GM12878 (cell line): ENCODE measurements around the gene LGALS3BP. TPM values are rescaled to one million over a fixed set of nuclear protein-coding genes. Genes with fewer than 3 reads are reported as not detected.

Source experiments
- ATAC-seq: fragments of 200-7000 bp; cut with Tn5 transposase; 3 replicates; pipeline ENCODE4 v1.9.1; 2020; ENCODE audit warnings: mild to moderate bottlenecking, moderate library complexity
- BruUV-seq: library from RNA; stranded (reverse); fragments of 400-500 nt; replicated peaks from 2 replicates; lab custom pipeline; 2021; lab: Mats Ljungman, UMichigan
- CTCF ChIA-PET: fragments of 300-600 bp; sonication (Branson Sonifier 250); formaldehyde crosslinking; extraction: SDS; loops from one replicate; lab custom pipeline; 2021; ENCODE audit warnings: inconsistent platforms; lab: Yijun Ruan, JAX
- POLR2A ChIA-PET: fragments of 350-600 bp; formaldehyde crosslinking; extraction: SDS; loops from one replicate; lab custom pipeline; 2021; ENCODE audit warnings: inconsistent platforms; lab: Charles Lee
- RAD21 ChIA-PET: fragments of 300-600 bp; sonication (Branson Sonifier 250); formaldehyde crosslinking; loops from one replicate; lab custom pipeline; 2023; ENCODE audit warnings: antibody characterized with exemption; ENCODE audit not compliant: unreplicated experiment; lab: Charles Lee
- SMC1A ChIA-PET: fragments of 300-600 bp; sonication (Branson Sonifier 250); formaldehyde crosslinking; loops from one replicate; lab custom pipeline; 2023; ENCODE audit not compliant: unreplicated experiment, uncharacterized antibody; lab: Charles Lee
- DNase-seq: peaks from one replicate; pipeline ENCODE4 v3.0.0-alpha.2; 2011; ENCODE audit warnings: low read depth, low spot score
- FAIRE-seq: peaks from 3 replicates; lab custom pipeline; 2011; peaks lifted over from hg19 to GRCh38; lab: Jason Lieb, UNC
- H2AFZ ChIP-seq: 2 replicates; pipeline ENCODE4 v1.6.0; 2011; ENCODE audit warnings: low read depth, low read length, control low read depth; ENCODE audit not compliant: control insufficient read depth
- H3K27ac ChIP-seq: 2 replicates; pipeline ENCODE4 v1.5.1; 2011; ENCODE audit warnings: control low read depth; ENCODE audit not compliant: control insufficient read depth, insufficient read depth
- H3K27me3 ChIP-seq, 2 experiments: replicated peaks in 1 of 2; 2 replicates each; pipeline versions ENCODE4 v1.6.0 to v1.6.1; 2011; ENCODE audit warnings: low read length in 1 of 2; ENCODE audit not compliant: control insufficient read depth in 2 of 2, insufficient read depth in 2 of 2
- H3K36me3 ChIP-seq, 2 experiments: 2 replicates each; pipeline ENCODE4 v1.5.1; 2011; ENCODE audit warnings: low read length in 1 of 2; ENCODE audit not compliant: control insufficient read depth in 2 of 2, insufficient read depth in 2 of 2
- H3K4me1 ChIP-seq: 2 replicates; pipeline ENCODE4 v1.6.1; 2011; ENCODE audit warnings: mild to moderate bottlenecking, low read length, moderate library complexity, mixed read lengths; ENCODE audit not compliant: control insufficient read depth, insufficient read depth
- H3K4me2 ChIP-seq: 2 replicates; pipeline ENCODE4 v1.6.0; 2011; ENCODE audit warnings: control low read depth; ENCODE audit not compliant: control insufficient read depth, insufficient read depth
- H3K4me3 ChIP-seq: fragments of 200-600 bp; sonication (generic); 2 replicates; pipeline ENCODE4 v1.5.1; 2016
- H3K79me2 ChIP-seq: 2 replicates; pipeline ENCODE4 v1.6.0; 2011; ENCODE audit warnings: low read length; ENCODE audit not compliant: control insufficient read depth, insufficient read depth
- H3K9ac ChIP-seq: 2 replicates; pipeline ENCODE4 v1.8.0; 2011; ENCODE audit warnings: low read length, control low read depth, mixed read lengths; ENCODE audit not compliant: control insufficient read depth, insufficient read depth
- H3K9me3 ChIP-seq: replicated peaks from 3 replicates; pipeline ENCODE4 v1.5.1; 2011; ENCODE audit warnings: mild to moderate bottlenecking, low read length; ENCODE audit not compliant: control insufficient read depth, insufficient read depth
- H4K20me1 ChIP-seq: 2 replicates; pipeline ENCODE4 v1.6.0; 2011; ENCODE audit not compliant: control insufficient read depth, insufficient read depth
- FOXM1 ChIP-seq: IDR thresholded peaks from 2 replicates; pipeline ENCODE4 v1.6.1; 2012; ENCODE audit warnings: low read depth, mild to moderate bottlenecking, inconsistent platforms, low read length, moderate library complexity
- LARP7 ChIP-seq: fragments of 450-650 bp; IDR thresholded peaks from 2 replicates; pipeline ENCODE4 v1.6.1; 2017; ENCODE audit warnings: mild to moderate bottlenecking
- NR2F1 ChIP-seq: fragments of 450-650 bp; conservative IDR thresholded peaks from 2 replicates; pipeline ENCODE4 v1.6.1; 2017; ENCODE audit warnings: mild to moderate bottlenecking
- PAX5 ChIP-seq: IDR thresholded peaks from 2 replicates; pipeline ENCODE4 v1.6.1; 2011; ENCODE audit warnings: low read depth, low read length, borderline replicate concordance
- POLR2AphosphoS5 ChIP-seq: IDR thresholded peaks from 2 replicates; pipeline ENCODE4 v1.6.1; 2011; ENCODE audit warnings: mild to moderate bottlenecking, low read length, inconsistent platforms
- WGBS: methylation state at CpG from one replicate; pipeline ENCODE4 v1.1.6; 2016; ENCODE audit warnings: low lambda C conversion rate; ENCODE audit not compliant: insufficient replicate concordance, insufficient coverage; ENCODE audit errors: missing lambda C conversion rate; 5-methylcytosine and 5-hydroxymethylcytosine counted together
- in situ Hi-C: fragments of 300-500 bp; cut with MboI; formaldehyde crosslinking; loops from 9 replicates; pipeline ENCODE4 v1.14.3; 2018; ENCODE audit warnings: mixed read lengths
- intact Hi-C: fragments of 100-400 bp; cut with micrococcal nuclease; formaldehyde crosslinking; loops from one replicate; pipeline ENCODE4 v1.14.2; 2022; ENCODE audit not compliant: unreplicated experiment
- polyA plus RNA-seq, 11 experiments: library from polyadenylated mRNA; depleted of rRNA in 4 of 11; unstranded in 6 of 11; stranded (reverse) in 5 of 11; fragments of >200 nt; fragmentation: Nextera tagmentation in 4 of 11; fragmentation: Illumina TruSeq in 1 of 11; extraction: Ambion mirVana in 4 of 11; extraction: Trizol in 1 of 11; gene quantifications; 1 replicate in 1 of 11; 2 replicates in 10 of 11; pipeline versions ENCODE4 v1.2.1 to v1.2.3, GENCODE V29; 2011 to 2016; ENCODE audit warnings: inconsistent platforms in 2 of 11, missing spikeins in 2 of 11, low read depth in 1 of 11
- total RNA-seq, 4 experiments: library from RNA; depleted of rRNA in 3 of 4; stranded (reverse); fragments of >200 nt in 3 of 4; fragmentation: Illumina TruSeq in 1 of 4; extraction: Trizol in 1 of 4; gene quantifications; 2 replicates each; pipeline versions ENCODE4 v1.2.1 to v1.2.3, GENCODE V29; 2013 to 2021
- TF ChIP-seq, protein P1 (sequence below): fragments of 450-650 bp; IDR thresholded peaks from 2 replicates; pipeline ENCODE4 v1.6.1; 2017; ENCODE audit warnings: antibody characterized with exemption, mild to moderate bottlenecking, moderate library complexity
- TF ChIP-seq, protein P2 (sequence below): fragments of 450-650 bp; IDR thresholded peaks from 2 replicates; pipeline ENCODE4 v1.6.1; 2017; ENCODE audit warnings: mild to moderate bottlenecking, low read depth, inconsistent platforms; ENCODE audit not compliant: poor library complexity, severe bottlenecking
- TF ChIP-seq, protein P3 (sequence below): IDR thresholded peaks from 2 replicates; pipeline ENCODE4 v1.6.1; 2011; ENCODE audit warnings: borderline replicate concordance, low read depth, mild to moderate bottlenecking, moderate library complexity, low read length; ENCODE audit not compliant: insufficient read depth, poor library complexity, severe bottlenecking
- TF ChIP-seq, protein P4 (sequence below): IDR thresholded peaks from 2 replicates; pipeline ENCODE4 v1.6.1; 2012; ENCODE audit warnings: mild to moderate bottlenecking, low read depth, low read length
- TF ChIP-seq, protein P5 (sequence below): fragments of 450-650 bp; IDR thresholded peaks from 2 replicates; pipeline ENCODE4 v1.6.1; 2016; ENCODE audit warnings: mild to moderate bottlenecking

Gene LGALS3BP
- total and polyA plus RNA-seq, 10 of the 15 experiments (the other 5 are each of a cell fraction or from before 2014, with no cell fraction given) = 0.52 to 5.2 (median 1.9) TPM

DNA sequence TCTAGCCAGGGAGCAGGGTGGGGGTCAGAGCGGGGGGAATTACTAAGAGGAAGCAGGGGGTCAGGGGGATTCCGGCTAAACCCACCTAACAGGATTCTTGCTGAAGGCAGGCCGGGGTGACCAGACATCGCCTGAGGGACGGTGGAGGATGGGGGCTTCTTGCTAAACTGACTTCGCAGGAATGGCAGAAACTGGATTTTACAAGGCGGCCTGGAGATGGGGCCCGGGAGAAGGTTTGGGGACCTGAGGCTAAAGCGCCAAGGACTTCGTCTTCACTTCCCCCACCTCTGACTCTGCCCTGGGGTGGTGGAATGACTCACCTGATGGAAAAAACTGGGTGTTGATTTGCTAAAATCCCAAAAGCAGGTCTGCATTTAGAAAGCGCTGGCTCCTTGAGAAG, 23.5 kb downstream of the LGALS3BP start (continued):
- TF ChIP-seq, protein P1, sequence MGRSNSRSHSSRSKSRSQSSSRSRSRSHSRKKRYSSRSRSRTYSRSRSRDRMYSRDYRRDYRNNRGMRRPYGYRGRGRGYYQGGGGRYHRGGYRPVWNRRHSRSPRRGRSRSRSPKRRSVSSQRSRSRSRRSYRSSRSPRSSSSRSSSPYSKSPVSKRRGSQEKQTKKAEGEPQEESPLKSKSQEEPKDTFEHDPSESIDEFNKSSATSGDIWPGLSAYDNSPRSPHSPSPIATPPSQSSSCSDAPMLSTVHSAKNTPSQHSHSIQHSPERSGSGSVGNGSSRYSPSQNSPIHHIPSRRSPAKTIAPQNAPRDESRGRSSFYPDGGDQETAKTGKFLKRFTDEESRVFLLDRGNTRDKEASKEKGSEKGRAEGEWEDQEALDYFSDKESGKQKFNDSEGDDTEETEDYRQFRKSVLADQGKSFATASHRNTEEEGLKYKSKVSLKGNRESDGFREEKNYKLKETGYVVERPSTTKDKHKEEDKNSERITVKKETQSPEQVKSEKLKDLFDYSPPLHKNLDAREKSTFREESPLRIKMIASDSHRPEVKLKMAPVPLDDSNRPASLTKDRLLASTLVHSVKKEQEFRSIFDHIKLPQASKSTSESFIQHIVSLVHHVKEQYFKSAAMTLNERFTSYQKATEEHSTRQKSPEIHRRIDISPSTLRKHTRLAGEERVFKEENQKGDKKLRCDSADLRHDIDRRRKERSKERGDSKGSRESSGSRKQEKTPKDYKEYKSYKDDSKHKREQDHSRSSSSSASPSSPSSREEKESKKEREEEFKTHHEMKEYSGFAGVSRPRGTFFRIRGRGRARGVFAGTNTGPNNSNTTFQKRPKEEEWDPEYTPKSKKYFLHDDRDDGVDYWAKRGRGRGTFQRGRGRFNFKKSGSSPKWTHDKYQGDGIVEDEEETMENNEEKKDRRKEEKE = no peak
- TF ChIP-seq LARP7 = no peak

DNA sequence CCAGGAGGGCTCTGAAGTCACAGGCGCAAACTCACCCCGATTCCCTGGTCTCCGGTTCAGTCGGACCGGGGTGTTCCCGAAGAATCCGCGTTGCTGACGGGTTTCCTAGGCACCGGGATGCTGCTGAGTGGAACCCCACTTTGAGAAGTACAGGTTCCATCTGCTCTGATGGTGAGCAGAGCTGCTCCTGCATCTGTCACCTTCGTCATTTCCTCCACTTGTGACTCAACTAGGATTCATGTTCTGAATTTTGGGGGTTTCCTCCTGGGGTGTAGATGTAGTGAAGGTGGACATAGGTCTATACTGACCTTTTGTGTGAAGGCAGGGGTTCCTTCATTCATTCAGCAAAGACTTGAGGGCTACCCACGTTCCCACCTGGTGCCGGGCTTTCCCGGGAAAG, 25.0 kb downstream of the LGALS3BP start:
- BruUV-seq = no TSS peak
- no peak for DNase-seq
- ATAC-seq = peak; percentile 36; the same call in 1 of the 3 replicates
- POLR2A ChIA-PET = no interaction called here
- RAD21 ChIA-PET = no interaction called here
- no peak overlapping the region for H3K9ac ChIP-seq
- H3K27ac ChIP-seq = no peak overlapping the region
- H3K4me1 ChIP-seq = no peaks in the 10 kb centered on the region
- intact Hi-C loops = no loop called here
- H3K4me3 ChIP-seq = no peak overlapping the region
- FAIRE-seq = no peak
- in situ Hi-C loops = no loop called here
- H3K4me2 ChIP-seq = no peak overlapping the region
- no peaks in the 10 kb centered on the region for H4K20me1 ChIP-seq
- CTCF ChIA-PET = interaction anchor here (0.6 kb wide), 1 partner anchor 891 kb away, joined by 3 read pairs; no protein-coding TSS in a partner anchor
- 41% methylated on average over 13 of the region's 14 CpGs for WGBS
- H3K27me3 ChIP-seq = no peaks in the 10 kb centered on the region; a peak in 2 of 4 replicates
- SMC1A ChIA-PET = no interaction called here
- no peaks in the 10 kb centered on the region for H3K36me3 ChIP-seq
- no peaks in the 10 kb centered on the region for H3K79me2 ChIP-seq
- no peak overlapping the region for H2AFZ ChIP-seq
- peaks cover 10% of the 10 kb centered on the region; the same call in 2 of the 3 replicates for H3K9me3 ChIP-seq
- TF ChIP-seq, protein P2, sequence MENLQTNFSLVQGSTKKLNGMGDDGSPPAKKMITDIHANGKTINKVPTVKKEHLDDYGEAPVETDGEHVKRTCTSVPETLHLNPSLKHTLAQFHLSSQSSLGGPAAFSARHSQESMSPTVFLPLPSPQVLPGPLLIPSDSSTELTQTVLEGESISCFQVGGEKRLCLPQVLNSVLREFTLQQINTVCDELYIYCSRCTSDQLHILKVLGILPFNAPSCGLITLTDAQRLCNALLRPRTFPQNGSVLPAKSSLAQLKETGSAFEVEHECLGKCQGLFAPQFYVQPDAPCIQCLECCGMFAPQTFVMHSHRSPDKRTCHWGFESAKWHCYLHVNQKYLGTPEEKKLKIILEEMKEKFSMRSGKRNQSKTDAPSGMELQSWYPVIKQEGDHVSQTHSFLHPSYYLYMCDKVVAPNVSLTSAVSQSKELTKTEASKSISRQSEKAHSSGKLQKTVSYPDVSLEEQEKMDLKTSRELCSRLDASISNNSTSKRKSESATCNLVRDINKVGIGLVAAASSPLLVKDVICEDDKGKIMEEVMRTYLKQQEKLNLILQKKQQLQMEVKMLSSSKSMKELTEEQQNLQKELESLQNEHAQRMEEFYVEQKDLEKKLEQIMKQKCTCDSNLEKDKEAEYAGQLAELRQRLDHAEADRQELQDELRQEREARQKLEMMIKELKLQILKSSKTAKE = no peak
- TF ChIP-seq, protein P3, sequence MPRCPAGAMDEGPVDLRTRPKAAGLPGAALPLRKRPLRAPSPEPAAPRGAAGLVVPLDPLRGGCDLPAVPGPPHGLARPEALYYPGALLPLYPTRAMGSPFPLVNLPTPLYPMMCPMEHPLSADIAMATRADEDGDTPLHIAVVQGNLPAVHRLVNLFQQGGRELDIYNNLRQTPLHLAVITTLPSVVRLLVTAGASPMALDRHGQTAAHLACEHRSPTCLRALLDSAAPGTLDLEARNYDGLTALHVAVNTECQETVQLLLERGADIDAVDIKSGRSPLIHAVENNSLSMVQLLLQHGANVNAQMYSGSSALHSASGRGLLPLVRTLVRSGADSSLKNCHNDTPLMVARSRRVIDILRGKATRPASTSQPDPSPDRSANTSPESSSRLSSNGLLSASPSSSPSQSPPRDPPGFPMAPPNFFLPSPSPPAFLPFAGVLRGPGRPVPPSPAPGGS = no peak
- TF ChIP-seq, protein P4, sequence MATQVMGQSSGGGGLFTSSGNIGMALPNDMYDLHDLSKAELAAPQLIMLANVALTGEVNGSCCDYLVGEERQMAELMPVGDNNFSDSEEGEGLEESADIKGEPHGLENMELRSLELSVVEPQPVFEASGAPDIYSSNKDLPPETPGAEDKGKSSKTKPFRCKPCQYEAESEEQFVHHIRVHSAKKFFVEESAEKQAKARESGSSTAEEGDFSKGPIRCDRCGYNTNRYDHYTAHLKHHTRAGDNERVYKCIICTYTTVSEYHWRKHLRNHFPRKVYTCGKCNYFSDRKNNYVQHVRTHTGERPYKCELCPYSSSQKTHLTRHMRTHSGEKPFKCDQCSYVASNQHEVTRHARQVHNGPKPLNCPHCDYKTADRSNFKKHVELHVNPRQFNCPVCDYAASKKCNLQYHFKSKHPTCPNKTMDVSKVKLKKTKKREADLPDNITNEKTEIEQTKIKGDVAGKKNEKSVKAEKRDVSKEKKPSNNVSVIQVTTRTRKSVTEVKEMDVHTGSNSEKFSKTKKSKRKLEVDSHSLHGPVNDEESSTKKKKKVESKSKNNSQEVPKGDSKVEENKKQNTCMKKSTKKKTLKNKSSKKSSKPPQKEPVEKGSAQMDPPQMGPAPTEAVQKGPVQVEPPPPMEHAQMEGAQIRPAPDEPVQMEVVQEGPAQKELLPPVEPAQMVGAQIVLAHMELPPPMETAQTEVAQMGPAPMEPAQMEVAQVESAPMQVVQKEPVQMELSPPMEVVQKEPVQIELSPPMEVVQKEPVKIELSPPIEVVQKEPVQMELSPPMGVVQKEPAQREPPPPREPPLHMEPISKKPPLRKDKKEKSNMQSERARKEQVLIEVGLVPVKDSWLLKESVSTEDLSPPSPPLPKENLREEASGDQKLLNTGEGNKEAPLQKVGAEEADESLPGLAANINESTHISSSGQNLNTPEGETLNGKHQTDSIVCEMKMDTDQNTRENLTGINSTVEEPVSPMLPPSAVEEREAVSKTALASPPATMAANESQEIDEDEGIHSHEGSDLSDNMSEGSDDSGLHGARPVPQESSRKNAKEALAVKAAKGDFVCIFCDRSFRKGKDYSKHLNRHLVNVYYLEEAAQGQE = no peak
- no peak for TF ChIP-seq NR2F1
- TF ChIP-seq, protein P5, sequence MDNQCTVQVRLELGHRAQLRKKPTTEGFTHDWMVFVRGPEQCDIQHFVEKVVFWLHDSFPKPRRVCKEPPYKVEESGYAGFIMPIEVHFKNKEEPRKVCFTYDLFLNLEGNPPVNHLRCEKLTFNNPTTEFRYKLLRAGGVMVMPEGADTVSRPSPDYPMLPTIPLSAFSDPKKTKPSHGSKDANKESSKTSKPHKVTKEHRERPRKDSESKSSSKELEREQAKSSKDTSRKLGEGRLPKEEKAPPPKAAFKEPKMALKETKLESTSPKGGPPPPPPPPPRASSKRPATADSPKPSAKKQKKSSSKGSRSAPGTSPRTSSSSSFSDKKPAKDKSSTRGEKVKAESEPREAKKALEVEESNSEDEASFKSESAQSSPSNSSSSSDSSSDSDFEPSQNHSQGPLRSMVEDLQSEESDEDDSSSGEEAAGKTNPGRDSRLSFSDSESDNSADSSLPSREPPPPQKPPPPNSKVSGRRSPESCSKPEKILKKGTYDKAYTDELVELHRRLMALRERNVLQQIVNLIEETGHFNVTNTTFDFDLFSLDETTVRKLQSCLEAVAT = no peak
- no peak for TF ChIP-seq FOXM1
- no peak for TF ChIP-seq POLR2AphosphoS5
- TF ChIP-seq PAX5 = no peak
